Left ventricle myocardium superior (tissue), 1 donor: ENCODE results near the gene GSX1. TPM values are rescaled to one million over a fixed set of nuclear protein-coding genes. Genes with fewer than 3 reads are reported as not detected.
"Not testable (repeated sequence)": the region's sequence is repeated elsewhere in the genome, so short reads cannot be mapped to it uniquely, and the experiment has no call there.

Source experiments
- ATAC-seq: fragments of 200-7000 bp; cut with Tn5 transposase; one replicate; pipeline ENCODE4 v1.9.1; 2020; ENCODE audit warnings: mild to moderate bottlenecking, moderate library complexity
- DNase-seq: peaks from one replicate; pipeline ENCODE4 v3.0.0-alpha.2; 2020
- intact Hi-C: fragments of 100-400 bp; cut with micrococcal nuclease; formaldehyde crosslinking; loops from one replicate; pipeline ENCODE4 v1.11.0; 2022
- total RNA-seq: library from RNA; stranded (reverse); fragmentation: NEBNext Ultra II Directional; extraction: Animal tissue kit (Norgen Biotek cat#: 25700); gene quantifications from one replicate; pipeline ENCODE4 v1.2.1, GENCODE V29; 2021
- donor health status: DM: no; HTN: yes; CAD: no; lungs with severe emphysema.

GSX1 gene
- total RNA-seq, 1 donor from 2014 or later: not detected

DNA sequence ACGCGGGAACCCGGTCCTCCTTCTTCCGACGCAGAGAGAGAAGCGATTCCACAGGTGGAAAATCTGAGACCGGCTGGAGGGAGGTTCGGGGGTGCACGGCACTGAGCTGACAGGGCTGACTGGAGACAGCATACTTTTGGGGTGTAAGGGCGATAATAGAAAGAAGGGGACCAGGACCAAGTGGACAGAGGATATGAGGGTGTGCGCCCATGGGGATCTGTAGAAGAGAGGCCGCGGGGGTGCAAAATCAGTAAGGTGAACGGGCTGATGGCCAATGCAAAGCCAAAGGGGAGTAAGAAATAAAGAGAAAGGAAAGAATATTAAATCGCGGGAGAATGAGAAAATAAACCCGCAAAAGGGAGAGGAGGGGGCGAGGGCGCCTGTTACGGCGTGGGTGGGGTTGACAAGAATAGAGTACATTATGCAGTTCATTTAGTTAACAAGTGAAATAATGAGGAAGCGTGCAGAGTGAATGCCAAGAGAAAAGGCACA, 336 bp upstream of the GSX1 start:
- intact Hi-C loops: no loop called here
- DNase-seq (no peak), ATAC-seq (no peak)

DNA sequence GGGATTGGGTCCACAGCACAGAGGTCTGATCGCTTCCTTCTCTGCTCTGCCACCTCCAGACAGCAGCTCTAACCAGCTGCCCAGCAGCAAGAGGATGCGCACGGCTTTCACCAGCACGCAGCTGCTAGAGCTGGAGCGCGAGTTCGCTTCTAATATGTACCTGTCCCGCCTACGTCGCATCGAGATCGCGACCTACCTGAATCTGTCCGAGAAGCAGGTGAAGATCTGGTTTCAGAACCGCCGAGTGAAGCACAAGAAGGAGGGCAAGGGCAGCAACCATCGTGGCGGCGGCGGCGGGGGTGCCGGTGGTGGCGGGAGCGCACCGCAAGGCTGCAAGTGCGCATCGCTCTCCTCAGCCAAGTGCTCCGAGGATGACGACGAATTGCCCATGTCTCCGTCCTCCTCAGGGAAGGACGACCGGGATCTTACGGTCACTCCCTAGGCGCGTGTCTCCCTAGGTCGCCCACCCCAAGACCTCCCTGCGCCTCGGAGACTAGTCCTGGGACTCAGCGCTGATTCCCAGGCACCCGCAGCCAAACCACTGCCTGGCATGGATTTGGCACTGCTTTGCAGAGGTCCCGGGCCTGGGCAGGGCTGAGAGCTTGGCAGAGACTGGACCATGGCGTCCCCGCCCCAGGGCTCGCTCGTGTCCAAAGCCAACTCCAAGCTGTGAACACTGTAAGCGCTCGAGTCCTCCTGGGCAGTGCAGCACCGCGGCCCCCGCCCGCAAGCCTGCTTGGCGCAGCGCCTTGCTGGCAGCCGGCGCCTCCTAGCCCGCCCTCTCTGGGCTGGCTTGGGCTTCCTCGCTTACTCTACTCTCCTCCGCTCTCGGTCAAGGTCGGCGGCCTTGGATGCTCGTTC, 1.5 kb downstream of the GSX1 start:
- intact Hi-C loops: no loop called here
- DNase-seq (no peak), ATAC-seq (no peak)

DNA sequence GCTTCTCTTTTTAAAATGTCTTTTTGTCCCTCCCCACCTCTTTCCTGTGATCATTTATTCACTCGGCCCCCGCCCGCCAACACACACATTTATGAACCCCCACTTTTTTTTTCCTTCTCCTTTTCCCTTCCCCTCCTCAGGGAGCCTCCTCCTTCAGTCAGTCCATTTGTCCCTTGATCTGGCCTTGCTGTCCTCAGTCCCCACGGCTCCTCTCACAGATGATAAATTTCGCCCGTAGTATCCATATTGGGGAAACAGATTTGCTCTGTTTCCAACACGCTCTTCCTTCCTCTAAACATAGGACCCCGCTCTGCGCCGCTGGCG, 2.0 kb downstream of the GSX1 start:
- intact Hi-C loops: no loop called here
- ATAC-seq (no peak), DNase-seq (no peak)

DNA sequence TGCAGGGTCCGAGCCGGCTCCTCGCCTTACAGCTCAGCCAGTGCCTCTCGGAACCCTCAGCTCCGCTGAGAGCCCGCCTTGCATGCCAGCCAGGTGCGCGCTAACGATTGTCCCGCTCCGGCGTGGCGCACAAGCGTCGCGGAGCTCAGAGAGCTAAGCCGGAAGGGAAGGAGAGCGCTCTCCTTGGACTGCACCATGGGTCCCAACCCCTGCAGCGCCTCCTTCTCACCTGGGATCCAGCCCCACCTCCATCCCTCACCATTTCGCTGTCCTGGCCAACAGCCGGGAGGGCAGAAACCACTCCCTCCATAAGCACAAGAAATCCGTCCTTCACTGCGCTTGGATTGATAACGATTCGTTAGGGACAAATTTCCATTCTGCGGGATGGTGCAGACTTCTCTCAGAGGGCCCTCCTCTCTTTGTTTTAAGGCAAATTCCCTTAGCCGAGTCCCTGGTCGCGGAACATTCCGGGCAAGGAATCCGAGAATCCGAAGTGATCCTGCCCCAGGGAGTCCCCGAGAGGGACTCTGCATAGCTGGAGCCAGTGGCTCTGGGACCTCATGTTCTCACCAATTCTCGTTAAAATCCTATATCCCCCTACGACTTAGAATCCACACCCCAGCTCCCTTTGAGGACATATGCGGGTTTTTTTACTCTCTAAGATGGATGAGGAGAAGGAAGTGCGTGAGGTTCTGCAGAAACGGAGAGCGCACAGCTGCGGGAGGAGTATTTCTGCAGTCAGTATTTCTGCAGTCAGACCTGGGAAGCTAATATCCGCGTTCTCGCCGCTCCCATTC, 2.8 kb downstream of the GSX1 start:
- intact Hi-C loops: no loop called here
- no peak for DNase-seq
- no peak for ATAC-seq

DNA sequence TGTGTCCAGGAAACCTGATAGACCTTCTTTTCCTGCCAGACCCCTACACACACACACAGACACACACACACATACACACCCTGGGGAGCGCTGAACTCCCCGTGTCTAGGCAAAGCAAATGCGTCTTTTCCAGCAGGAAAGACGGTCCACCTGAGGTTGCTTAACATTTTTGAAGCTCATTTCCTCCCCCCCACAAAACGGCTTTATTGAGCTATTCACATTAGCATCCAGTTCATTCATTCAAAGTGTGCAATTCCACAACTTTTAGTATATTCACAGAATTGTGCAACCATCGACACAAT, 3.4 kb downstream of the GSX1 start:
- intact Hi-C loops: no loop called here
- ATAC-seq: no peak
- no peak for DNase-seq

DNA sequence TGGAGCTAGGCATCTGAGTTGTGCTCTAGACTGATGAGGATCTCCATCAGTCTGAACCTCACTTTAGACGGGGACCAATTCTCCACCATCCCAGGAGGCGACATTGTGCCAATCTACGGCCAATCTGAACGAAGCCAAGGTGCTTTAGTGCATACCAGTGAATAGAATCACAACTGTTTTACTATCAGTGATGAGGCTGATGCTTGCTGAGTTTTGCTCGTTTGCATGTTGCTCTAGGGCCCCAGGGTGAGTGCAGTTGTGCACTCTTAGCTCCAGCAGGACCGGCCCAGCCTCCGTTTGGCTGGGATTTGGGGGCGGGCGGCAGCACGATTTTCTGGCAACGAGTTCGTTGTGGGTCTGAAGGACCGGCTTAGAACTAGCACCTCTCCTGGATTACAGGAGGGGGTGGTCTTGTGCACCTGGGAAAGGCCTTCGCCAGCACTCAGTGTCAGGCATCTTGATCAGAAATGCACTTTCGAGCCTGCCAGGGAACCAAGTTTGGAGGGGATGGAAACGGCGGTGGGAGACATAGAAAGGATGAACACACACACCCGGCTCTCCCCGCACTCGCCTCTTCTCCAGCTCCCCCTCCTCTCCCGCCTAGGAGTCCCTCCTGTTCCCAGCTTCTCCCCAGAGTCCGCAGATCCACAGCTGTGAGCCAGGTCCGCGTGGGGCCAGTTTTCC, 4.4 kb downstream of the GSX1 start:
- no peak for ATAC-seq
- intact Hi-C loops: no loop called here
- no peak for DNase-seq

DNA sequence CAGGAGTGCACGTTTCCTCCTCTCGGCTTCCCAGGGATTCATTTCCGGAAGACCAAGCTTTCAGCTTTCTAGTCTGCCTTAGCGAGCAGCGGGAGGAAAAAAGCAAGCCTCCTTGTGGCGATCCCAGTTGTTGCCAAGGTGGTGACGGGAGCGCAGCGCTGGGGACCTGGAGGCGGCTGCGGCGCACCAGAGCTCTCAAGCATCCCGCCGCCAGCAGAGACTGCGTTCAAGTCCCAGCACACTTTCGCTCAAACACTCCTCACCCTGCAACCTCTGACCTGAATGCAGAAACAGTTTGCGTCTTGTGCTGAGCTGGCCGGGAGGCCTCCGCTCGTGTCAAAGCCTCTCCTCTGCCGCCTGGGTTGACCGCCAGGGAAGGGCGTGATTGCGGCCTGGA, 4.9 kb downstream of the GSX1 start:
- ATAC-seq (no peak), DNase-seq (no peak)
- intact Hi-C loops: no loop called here

DNA sequence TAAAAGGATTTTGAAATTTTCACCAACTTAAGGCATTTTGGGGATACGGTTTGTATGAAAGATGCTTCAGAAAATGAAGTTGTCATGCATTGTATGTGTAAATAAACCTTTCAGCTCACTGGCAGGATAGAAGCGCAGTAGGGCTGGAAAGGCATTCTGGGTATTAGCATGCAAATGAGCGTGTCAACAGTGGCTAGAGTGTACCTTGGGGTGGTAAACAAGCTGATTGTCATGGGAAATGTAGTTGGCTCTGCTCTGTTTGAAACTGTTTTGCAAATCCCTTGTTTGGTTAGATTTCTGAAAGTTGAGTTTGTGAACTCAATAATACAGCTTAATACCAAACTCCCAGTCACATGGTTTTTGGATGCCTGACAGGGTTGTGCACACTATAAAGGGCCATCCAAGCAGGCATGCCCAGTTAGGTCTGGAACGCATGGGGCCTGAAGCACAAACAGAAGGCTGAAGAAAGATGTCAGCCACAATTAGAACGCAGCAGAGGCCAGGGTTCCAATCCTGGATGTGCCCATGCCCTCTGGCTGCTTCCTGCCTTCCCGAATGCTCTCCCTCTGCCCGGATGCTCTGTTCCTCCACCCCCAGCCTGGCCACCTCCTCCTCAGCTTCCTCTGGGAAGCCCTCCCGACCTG, 14.6 kb downstream of the GSX1 start:
- intact Hi-C loops: no loop called here
- DNase-seq (no peak), ATAC-seq (no peak)

DNA sequence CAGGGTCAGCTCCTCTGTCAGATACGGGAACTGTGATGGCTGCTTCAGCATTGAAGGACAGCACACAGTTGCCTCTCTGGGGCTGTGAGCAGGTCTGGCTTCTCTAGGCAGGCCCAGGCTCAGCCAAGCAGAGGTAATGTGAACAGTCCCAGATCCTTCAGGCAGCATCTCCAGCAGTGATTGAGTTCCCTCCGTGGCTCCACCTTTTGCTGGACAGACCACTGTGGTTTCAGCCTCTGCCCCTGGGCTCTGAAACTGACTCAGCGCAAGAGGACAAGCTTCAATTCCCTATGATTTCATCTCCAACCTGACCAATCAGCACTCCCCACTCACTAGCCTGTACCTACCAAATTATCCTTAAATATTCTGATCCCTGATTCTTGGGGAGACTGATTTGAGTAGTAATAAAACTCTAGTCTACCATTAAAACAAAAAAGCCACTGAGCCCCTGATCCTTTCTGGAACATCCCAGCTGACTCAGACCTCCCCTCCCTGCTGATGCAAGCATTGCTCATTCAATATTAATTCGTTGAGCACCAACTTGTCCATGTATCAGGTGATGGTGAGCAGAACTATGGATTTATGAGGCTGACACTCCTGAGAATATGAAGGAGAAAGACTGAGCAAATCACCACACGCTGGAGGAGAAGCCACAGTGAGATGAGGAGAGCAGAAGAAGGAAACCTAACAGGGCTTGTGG, 16.7 kb downstream of the GSX1 start:
- no peak for ATAC-seq
- no peak for DNase-seq
- intact Hi-C loops: no loop called here

DNA sequence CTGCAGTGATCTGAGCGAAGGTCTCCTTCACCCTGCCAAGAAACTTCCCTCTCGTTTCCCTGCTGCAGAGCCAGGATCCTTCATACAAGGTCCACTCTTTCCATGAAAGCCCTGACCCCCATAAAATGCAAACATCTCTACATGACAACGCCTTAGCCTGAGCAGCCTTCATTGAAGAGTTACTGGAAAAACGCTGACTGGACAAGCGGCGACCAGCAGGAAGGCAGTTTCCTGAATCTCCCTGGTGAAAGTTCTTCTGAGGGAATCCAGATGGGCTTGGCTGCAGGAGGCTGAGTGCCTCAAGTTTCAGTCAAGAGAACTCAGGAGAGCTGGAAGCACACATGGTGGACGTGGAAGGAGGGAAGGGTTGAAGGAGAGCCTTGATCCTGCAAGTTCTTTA, 17.7 kb downstream of the GSX1 start:
- ATAC-seq: no peak
- intact Hi-C loops: no loop called here
- no peak for DNase-seq

DNA sequence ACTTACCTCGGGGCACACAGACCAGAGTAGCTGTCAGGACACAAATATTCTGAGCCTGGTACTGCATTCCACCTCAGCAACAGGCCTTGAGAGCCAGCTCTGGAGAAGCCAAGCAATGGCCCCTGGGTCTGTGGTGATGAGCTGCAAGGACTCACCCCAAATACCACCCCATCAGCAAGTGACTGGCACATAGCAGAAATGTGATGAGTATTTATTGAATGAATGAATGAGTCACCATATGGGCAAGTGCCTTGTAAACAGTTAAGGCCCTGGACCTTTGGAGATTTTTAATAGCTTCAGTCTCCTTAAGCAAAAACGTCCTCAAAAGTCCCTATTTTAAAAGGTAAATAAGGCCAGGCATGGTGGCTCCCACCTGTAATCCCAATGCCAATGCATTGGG, 18.2 kb downstream of the GSX1 start:
- ATAC-seq: no peak
- DNase-seq: no peak
- intact Hi-C loops: no loop called here

DNA sequence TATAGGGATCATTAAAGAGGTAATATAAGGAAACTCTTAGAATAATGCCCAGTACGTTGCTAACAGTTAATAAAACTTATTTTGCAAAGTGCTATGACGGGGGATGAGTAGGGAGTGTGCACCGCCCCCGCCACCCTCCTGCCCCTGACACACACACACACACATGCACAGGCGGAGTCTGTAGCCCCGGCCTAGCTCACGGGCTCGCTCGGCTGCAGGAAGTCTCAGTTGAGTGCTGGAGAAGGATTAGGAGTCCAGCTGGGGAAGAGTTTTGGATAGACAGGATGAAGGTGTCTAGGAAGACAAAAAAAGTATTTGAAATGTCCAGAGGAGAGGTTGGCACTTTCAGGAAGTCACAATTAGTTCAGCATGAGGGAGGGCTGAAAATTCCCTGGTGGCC, 21.5 kb downstream of the GSX1 start:
- DNase-seq: no peak
- no peak for ATAC-seq
- intact Hi-C loops: no loop called here

DNA sequence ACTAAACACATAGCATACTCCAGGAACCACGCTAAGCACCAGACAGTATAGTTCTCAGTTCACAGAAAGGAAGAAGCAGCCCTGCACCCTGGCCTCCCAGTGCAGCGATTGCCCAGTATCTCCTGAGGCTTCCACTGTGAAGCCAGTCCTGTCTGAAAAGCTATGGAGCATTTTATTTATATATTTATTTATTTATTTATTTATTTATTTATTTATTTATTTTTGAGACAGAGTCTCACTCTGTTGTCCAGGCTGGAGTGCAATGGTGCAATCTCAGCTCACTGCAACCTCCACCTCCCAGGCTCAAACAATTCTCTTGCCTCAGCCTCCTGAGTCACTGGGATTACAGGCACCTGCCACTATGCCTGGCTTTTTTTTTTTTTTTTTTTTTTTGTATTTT, 25.5 kb downstream of the GSX1 start:
- intact Hi-C loops, ATAC-seq: not testable (repeated sequence)

DNA sequence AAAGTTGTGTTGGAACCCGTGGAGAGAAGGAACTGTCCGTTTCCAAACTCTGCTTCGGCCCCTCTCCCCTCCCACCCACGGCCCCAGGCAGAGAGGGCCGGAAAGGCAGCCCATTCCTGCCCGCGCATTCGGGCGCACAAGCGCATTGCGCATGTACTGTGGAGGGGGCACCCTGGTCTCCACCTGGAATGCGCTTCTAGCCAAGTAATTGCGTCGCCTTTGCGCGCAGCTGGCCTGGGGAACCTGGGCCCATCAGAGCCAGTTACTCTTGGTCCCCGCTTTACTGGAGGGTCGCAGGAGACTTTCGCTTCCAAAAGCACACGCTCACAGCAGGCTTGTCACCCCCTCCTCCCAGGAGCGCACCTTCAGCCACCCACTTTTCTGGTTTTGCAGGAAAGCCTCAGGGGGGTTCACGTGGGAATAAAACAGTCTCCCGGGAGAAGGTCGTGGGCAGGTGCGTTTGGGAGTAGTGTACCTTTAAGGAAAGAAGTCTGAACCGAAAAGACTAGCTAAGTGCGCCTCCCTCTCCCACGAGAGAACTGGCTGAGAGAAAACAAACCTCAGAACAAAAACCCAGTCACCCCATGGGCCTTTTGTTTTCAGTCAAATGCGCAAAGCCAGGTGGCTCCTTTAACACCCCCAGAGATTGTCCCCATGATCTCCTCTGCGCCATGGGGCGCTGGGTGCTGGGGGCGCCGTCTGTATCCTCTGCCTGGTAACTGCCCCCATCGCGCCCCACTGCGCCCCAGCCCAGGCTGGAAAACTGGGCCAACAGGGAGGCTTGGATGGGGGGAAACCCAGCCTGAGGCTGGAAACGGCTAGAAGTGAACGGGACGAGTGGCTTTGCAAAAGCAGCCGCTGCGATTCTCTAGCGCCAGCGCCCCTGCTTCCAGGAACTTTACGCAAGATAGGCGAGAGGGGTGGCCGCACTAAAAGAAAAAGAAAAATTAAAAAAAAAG, 28.5 kb downstream of the GSX1 start:
- DNase-seq (no peak), ATAC-seq (no peak)
- intact Hi-C loops: loop anchor here (10.0 kb wide), 1 partner anchor 286 kb away; no protein-coding TSS in a partner anchor

More for the DNA sequence above, 25.5 kb downstream of the GSX1 start:
- DNase-seq: not testable (repeated sequence)

DNA sequence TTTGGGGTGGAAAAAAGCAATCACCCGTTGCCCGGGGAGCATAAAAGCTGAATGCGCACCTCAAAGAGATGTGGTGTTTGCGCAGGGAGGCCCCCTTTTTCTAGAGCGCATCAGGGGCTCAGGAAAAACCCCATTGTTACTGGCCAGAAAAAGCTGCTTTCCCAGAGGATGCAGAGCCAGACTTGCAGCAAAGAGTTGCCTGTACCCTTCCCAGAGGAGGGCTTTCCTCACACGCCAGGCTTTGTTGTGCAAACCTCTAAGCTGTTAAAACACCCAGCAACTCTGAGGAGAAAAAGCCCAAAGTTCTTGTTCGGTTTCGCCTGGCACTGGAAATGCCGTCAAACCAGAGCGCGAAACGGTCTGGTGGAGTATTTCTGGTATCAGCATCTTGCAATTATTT, 29.3 kb downstream of the GSX1 start:
- ATAC-seq (no peak), DNase-seq (no peak)
- intact Hi-C loops: loop anchor here (10.0 kb wide), 1 partner anchor 287 kb away; no protein-coding TSS in a partner anchor

DNA sequence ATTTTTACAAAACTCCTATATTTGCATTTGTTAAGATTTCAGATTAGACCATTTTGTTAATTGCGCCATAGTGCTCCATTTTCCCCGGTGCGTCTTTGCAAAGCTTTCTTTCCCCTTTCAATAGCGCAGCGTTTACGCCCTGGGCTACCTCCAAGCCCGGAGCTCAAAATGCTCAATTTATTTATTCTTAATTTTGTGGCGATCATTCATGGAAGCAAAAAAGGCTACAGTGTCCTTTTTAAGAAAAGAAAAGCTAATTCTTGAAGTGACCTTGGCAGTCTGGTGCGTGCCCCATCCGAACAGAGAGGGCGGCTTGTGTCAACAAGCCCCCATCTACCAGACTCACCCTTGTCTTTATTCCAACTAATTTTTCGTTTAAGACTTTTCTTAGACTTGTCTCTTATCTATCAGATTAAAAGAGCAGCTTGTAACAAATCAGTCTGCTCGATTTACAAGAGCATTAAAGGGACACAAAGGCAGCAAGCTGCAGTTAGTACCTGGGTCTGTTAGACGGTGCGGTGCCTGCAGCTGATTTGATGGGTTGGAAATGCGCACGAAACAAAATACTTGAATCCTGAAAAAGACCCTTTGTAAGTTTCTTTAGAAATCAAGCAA, 30.1 kb downstream of the GSX1 start:
- ATAC-seq: no peak
- DNase-seq: no peak
- intact Hi-C loops: loop anchor here (10.0 kb wide), 1 partner anchor 288 kb away; no protein-coding TSS in a partner anchor

DNA sequence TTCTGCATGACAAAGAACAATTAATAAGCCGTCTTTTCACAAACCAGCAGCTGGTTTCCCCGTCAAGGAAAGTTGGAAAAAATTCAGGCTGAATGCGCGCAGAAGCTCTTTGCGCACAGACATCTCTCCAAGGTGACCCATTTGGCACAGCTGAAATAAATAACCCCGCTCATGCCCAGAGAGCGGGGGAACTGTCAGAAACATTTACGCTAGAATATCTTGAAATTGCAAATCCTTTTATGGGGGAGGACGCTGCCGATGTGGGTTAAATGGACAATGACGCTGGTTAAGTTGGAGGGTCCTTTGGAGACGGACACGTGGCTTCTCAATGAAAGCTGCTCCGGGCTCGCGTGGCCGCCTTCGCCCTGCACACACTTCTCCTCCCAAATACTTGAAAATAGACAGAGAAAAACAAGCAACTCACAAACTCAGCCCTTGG, 30.6 kb downstream of the GSX1 start:
- ATAC-seq (no peak), DNase-seq (no peak)
- intact Hi-C loops: loop anchor here (10.0 kb wide), 1 partner anchor 288 kb away; no protein-coding TSS in a partner anchor
